Measurements from ENCODE around the gene GRIN2D. TPM values are rescaled to one million over a fixed set of nuclear protein-coding genes. Genes with fewer than 3 reads are reported as not detected.

Gene GRIN2D
- total RNA-seq, 4 donors from 2014 or later = 0.42 to 0.90 (median 0.51) TPM

DNA sequence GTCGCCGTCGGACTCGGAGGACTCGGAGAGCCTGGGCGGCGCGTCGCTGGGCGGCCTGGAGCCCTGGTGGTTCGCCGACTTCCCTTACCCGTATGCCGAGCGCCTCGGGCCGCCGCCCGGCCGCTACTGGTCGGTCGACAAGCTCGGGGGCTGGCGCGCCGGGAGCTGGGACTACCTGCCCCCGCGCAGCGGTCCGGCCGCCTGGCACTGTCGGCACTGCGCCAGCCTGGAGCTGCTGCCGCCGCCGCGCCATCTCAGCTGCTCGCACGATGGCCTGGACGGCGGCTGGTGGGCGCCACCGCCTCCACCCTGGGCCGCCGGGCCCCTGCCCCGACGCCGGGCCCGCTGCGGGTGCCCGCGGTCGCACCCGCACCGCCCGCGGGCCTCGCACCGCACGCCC, 49.8 kb downstream of the GRIN2D start:
- Histone ChIP-seq H3K36me3 (peaks cover 0 to 12% (median 5%) of the 10 kb centered on the region in 3 donors), H3K27ac (no peak overlapping the region), H3K4me3 (peak overlapping the region in 2 of 4 donors; percentile 30 to 84), H3K27me3 (peaks cover 0 to 30% of the 10 kb centered on the region in 2 donors), H3K4me1 (peaks cover 0 to 38% (median 18%) of the 10 kb centered on the region in 4 donors), H3K9me3 (no peaks in the 10 kb centered on the region)
- 5 to 23% methylated on average over 8 to 39 of the region's 60 CpGs for whole genome bisulfite sequencing, 2 donors
- no peak for DNase-seq (ENCODE audit: low spot score in 2 of 2)
- TF ChIP-seq EP300 (IDR thresholded peaks at IDR 0.05) = no peak

Other genes starting within 250 kb of the GRIN2D start
- gene LIG1, start 223.3 kb upstream of the GRIN2D start, total RNA-seq = 10 to 100 TPM in 1 of 4 donors, 1 to 10 TPM in 3; 6.1 to 21.9 (median 6.7) TPM
- gene ZSWIM9, start 223.0 kb upstream of the GRIN2D start, total RNA-seq = 1 to 10 TPM; 5.9 to 8.4 (median 6.8) TPM
- 10 to 100 TPM; 33.7 to 54.0 (median 38.8) TPM for gene CARD8, start 137.8 kb upstream of the GRIN2D start, total RNA-seq
- gene ZNF114, start 123.6 kb upstream of the GRIN2D start, total RNA-seq = under 1 TPM in 1 of 4 donors, not detected in 3; 0.21 TPM
- gene EMP3, start 68.1 kb upstream of the GRIN2D start, total RNA-seq = 10 to 100 TPM; 22.2 to 52.5 (median 33.3) TPM
- gene TMEM143, start 29.7 kb upstream of the GRIN2D start, total RNA-seq = 10 to 100 TPM in 2 of 4 donors, 1 to 10 TPM in 2; 8.3 to 14.4 (median 10.2) TPM
- gene SYNGR4, start 29.3 kb upstream of the GRIN2D start, total RNA-seq = not detected
- gene KDELR1, start 2.1 kb upstream of the GRIN2D start, total RNA-seq = 10 to 100 TPM; 51.3 to 78.6 (median 65.8) TPM
- 10 to 100 TPM; 15.1 to 33.1 (median 29.7) TPM for gene GRWD1, start 52.3 kb downstream of the GRIN2D start, total RNA-seq
- 1 to 10 TPM in 2 of 4 donors, under 1 TPM in 2; 0.44 to 4.1 (median 1.5) TPM for gene KCNJ14, start 61.9 kb downstream of the GRIN2D start, total RNA-seq
- gene CYTH2, start 75.7 kb downstream of the GRIN2D start, total RNA-seq = 100 to 1,000 TPM in 1 of 4 donors, 10 to 100 TPM in 3; 56.7 to 114 (median 65.1) TPM
- 1 to 10 TPM in 1 of 4 donors, under 1 TPM in 2, not detected in 1; under 0.01 to 1.8 (median 0.59) TPM for gene LMTK3, start 118.2 kb downstream of the GRIN2D start, total RNA-seq
- gene SULT2B1, start 158.5 kb downstream of the GRIN2D start, total RNA-seq = not detected
- gene SPACA4, start 213.1 kb downstream of the GRIN2D start, total RNA-seq = not detected
- gene FAM83E, start 221.4 kb downstream of the GRIN2D start, total RNA-seq = not detected
- 1,000 to 10,000 TPM; 2,253 to 3,141 (median 2,490) TPM for gene RPL18, start 225.5 kb downstream of the GRIN2D start, total RNA-seq
- gene SPHK2, start 225.8 kb downstream of the GRIN2D start, total RNA-seq = 10 to 100 TPM; 28.0 to 34.7 (median 30.1) TPM
- gene DBP, start 243.7 kb downstream of the GRIN2D start, total RNA-seq = 10 to 100 TPM in 2 of 4 donors, 1 to 10 TPM in 2; 2.4 to 20.1 (median 10.1) TPM